22Rv1 (cell line): ENCODE data around the gene RAB11A.

ENCODE experiments used
- ZFX ChIP-seq: fragments of 450-650 bp; IDR thresholded peaks from 2 replicates; pipeline ENCODE4 v1.6.1; 2017; ENCODE audit warnings: antibody characterized with exemption, borderline replicate concordance
- TF ChIP-seq, protein P1 (sequence below): fragments of 450-650 bp; IDR thresholded peaks from 2 replicates; pipeline ENCODE4 v1.5.1; 2017; ENCODE audit warnings: mild to moderate bottlenecking

DNA sequence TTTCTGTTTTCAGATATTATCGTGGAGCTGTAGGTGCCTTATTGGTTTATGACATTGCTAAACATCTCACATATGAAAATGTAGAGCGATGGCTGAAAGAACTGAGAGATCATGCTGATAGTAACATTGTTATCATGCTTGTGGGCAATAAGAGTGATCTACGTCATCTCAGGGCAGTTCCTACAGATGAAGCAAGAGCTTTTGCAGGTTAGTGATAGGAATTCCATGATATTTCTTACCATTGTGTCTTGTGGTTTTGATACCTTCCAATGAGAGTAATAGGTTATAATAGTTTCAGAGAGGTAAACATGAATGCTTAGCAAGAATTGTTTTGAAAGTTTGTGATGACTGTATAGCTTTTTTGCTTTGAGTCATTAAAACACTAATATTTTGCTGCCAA, 8.5 kb downstream of the RAB11A start:
- TF ChIP-seq, protein P1, sequence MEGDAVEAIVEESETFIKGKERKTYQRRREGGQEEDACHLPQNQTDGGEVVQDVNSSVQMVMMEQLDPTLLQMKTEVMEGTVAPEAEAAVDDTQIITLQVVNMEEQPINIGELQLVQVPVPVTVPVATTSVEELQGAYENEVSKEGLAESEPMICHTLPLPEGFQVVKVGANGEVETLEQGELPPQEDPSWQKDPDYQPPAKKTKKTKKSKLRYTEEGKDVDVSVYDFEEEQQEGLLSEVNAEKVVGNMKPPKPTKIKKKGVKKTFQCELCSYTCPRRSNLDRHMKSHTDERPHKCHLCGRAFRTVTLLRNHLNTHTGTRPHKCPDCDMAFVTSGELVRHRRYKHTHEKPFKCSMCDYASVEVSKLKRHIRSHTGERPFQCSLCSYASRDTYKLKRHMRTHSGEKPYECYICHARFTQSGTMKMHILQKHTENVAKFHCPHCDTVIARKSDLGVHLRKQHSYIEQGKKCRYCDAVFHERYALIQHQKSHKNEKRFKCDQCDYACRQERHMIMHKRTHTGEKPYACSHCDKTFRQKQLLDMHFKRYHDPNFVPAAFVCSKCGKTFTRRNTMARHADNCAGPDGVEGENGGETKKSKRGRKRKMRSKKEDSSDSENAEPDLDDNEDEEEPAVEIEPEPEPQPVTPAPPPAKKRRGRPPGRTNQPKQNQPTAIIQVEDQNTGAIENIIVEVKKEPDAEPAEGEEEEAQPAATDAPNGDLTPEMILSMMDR = no peak
- TF ChIP-seq ZFX = no peak
